GM12873 (cell line): Measurements from ENCODE around the gene ARID1A.
A peak's percentile ranks its signal among the peaks of the same experiment; 100 is the strongest.

ENCODE experiments used
- CTCF ChIP-seq: IDR thresholded peaks from 2 replicates; pipeline ENCODE4 v1.5.1; 2012; ENCODE audit warnings: low read depth, mild to moderate bottlenecking, moderate library complexity, low read length, control low read depth; ENCODE audit not compliant: insufficient read depth; ENCODE audit errors: missing control alignments

ARID1A gene

DNA sequence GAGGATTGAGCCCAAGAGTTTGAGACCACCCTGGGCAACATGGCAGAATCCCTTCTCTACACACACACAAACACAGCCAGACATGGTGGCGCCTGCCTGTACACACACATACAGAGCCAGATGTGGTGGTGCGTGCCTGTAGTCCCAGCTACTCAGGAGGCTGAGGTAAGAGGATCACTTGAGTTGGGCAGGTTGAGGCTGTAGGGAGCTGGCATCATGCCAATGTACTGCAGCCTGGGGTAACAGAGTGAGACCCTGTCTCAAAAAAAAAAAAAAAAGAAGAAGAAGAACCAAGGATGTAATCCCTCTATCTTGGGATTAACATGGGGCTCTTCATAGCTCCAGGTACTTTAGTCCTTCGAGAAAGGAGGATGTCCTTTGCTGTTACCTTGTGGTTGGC is 62.5 kb downstream of the ARID1A start:
- TF ChIP-seq CTCF: no peak

- TF ChIP-seq CTCF: no peak
Measured at GRCh38 chr1:26759531-26759930, 63.7 kb downstream of the ARID1A start.

- peak; percentile 24 for TF ChIP-seq CTCF
Measured at GRCh38 chr1:26761217-26761616, 65.4 kb downstream of the ARID1A start.

DNA sequence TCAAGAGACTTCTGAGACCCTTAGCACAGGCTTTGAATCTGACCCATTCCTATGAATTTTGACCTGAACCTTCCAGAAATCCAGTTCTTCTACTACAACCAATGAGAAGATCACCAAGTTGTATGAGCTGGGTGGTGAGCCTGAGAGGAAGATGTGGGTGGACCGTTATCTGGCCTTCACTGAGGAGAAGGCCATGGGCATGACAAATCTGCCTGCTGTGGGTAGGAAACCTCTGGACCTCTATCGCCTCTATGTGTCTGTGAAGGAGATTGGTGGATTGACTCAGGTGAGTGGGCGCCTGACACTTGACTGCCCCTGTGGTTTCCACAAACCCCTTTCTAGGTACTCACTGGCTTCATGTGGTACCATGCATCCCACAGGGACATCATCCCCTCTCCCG is 71.9 kb downstream of the ARID1A start:
- no peak for TF ChIP-seq CTCF

DNA sequence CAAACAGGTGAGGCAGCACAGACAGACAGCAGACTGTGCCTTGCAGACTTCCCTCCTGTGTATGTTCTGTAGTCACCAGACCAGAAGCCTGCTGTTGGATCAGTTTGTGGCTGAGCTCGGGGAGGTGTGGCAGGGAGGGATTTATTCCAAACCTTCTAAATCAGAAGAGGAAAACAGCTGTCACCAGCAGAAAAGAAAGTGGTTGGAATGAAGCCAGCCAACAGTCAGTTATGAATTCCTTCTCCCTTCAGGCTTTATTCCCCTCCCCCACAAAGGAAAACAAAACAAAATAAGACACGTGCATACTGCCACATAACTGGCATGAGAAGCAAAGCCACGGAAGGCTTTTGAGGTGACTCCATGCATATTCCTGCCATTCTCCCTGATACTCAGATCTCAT is 72.9 kb downstream of the ARID1A start:
- TF ChIP-seq CTCF: no peak

- no peak for TF ChIP-seq CTCF
Measured at GRCh38 chr1:26771285-26771642, 75.4 kb downstream of the ARID1A start.

DNA sequence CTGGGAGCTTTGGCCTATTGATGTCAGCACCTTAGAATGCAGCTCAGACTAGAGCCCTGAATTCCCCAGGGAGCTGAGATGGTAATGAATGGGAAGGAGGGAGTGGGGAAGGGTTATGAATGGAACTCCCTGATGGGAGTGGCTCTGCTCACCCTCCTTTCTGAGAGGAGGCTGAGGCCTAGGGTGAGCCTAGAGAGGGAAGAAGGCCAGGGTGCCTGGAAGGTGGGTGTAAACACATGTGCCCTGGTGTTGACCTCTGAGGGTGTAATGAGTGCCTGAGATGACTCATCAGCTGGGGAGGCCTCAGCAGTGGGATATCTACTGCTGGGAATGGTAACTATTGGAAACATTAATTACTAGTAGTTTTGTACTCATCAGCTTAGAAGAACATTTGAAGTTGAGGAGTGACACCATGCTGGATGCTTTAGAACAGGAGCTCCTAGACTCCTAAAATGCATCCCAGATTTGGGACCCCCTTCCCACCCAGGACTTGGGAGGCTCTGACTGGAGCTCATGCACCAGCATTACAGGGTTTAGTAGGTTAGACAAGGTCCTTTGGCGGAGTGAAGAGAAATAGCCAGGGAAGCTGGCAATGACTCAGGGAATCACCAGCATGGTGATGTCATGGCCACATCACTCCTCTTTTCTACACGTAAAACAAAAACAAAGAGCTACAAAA is 76.0 kb downstream of the ARID1A start:
- TF ChIP-seq CTCF: no peak
